IMR-90 (cell line): ENCODE results near the gene DCTN2. TPM values are rescaled to one million over a fixed set of nuclear protein-coding genes. Genes with fewer than 3 reads are reported as not detected.

Source experiments
- ATAC-seq: fragments of 200-7000 bp; cut with Tn5 transposase; 2 replicates; pipeline ENCODE4 v1.9.1; 2020; ENCODE audit warnings: low read depth, mild to moderate bottlenecking, moderate library complexity
- BruUV-seq: library from RNA; stranded (reverse); fragments of 400-500 nt; replicated peaks from 2 replicates; lab custom pipeline; 2021; lab: Mats Ljungman, UMichigan
- CTCF ChIA-PET: fragments of 300-600 bp; formaldehyde crosslinking; extraction: SDS; loops from one replicate; lab custom pipeline; 2021; ENCODE audit warnings: antibody characterized with exemption; lab: Yijun Ruan, JAX
- POLR2A ChIA-PET: fragments of 300-600 bp; sonication (Branson Sonifier 250); formaldehyde crosslinking; loops from one replicate; lab custom pipeline; 2022; ENCODE audit warnings: antibody characterized with exemption; ENCODE audit not compliant: unreplicated experiment; lab: Charles Lee
- DNase-seq: peaks from one replicate; pipeline ENCODE4 v3.0.0; 2013
- H2AFZ ChIP-seq: replicated peaks from 2 replicates; pipeline ENCODE3; 2013; ENCODE audit warnings: low read length, mild to moderate bottlenecking; ENCODE audit not compliant: poor library complexity
- H2AK5ac ChIP-seq: 2 replicates; pipeline ENCODE4 v1.6.1; 2013; ENCODE audit warnings: low read depth, low read length, inconsistent platforms
- H2AK9ac ChIP-seq: replicated peaks from 2 replicates; pipeline ENCODE3; 2013; ENCODE audit warnings: mild to moderate bottlenecking, low read depth, low read length, moderate library complexity; ENCODE audit not compliant: poor library complexity
- H2BK120ac ChIP-seq: 2 replicates; pipeline ENCODE4 v1.6.1; 2013; ENCODE audit warnings: low read depth, low read length, inconsistent platforms
- H2BK15ac ChIP-seq: 3 replicates; pipeline ENCODE4 v1.6.1; 2013; ENCODE audit warnings: low read depth, low read length, inconsistent platforms
- H2BK20ac ChIP-seq: 2 replicates; pipeline ENCODE4 v1.6.1; 2013; ENCODE audit warnings: low read depth, mild to moderate bottlenecking, inconsistent platforms, low read length, moderate library complexity
- H2BK5ac ChIP-seq: 2 replicates; pipeline ENCODE4 v1.6.1; 2013; ENCODE audit warnings: mild to moderate bottlenecking, low read depth, low read length, inconsistent platforms; ENCODE audit not compliant: poor library complexity, severe bottlenecking
- H3K14ac ChIP-seq: replicated peaks from 2 replicates; pipeline ENCODE4 v1.6.1; 2013; ENCODE audit warnings: low read depth, low read length, inconsistent platforms
- H3K18ac ChIP-seq: 2 replicates; pipeline ENCODE4 v1.6.1; 2013; ENCODE audit warnings: low read depth, low read length, control low read depth
- H3K23ac ChIP-seq: 2 replicates; pipeline ENCODE4 v1.6.1; 2013; ENCODE audit warnings: low read depth, low read length, inconsistent platforms
- H3K27ac ChIP-seq: 2 replicates; pipeline ENCODE4 v1.5.1; 2013; ENCODE audit warnings: mild to moderate bottlenecking, control low read depth, low read length; ENCODE audit not compliant: insufficient read depth
- H3K27me3 ChIP-seq: 2 replicates; pipeline ENCODE4 v1.6.1; 2013; ENCODE audit warnings: low read length; ENCODE audit not compliant: control insufficient read depth, insufficient read depth
- H3K36me3 ChIP-seq: 2 replicates; pipeline ENCODE4 v1.6.1; 2013; ENCODE audit warnings: low read length, mixed read lengths; ENCODE audit not compliant: control insufficient read depth, insufficient read depth
- H3K4ac ChIP-seq: 2 replicates; pipeline ENCODE4 v1.6.1; 2013; ENCODE audit warnings: low read depth, low read length, inconsistent platforms
- H3K4me1 ChIP-seq: 2 replicates; pipeline ENCODE4 v1.6.1; 2013; ENCODE audit warnings: low read length, mixed read lengths; ENCODE audit not compliant: control insufficient read depth, insufficient read depth
- H3K4me2 ChIP-seq: 2 replicates; pipeline ENCODE4 v1.6.1; 2013; ENCODE audit warnings: low read depth, mild to moderate bottlenecking, control low read depth, low read length, moderate library complexity
- H3K4me3 ChIP-seq: 2 replicates; pipeline ENCODE4 v1.5.1; 2013; ENCODE audit warnings: low read depth, mild to moderate bottlenecking, control low read depth, low read length, moderate library complexity; ENCODE audit not compliant: insufficient read depth
- H3K56ac ChIP-seq: 2 replicates; pipeline ENCODE4 v1.6.1; 2013; ENCODE audit warnings: low read length, inconsistent platforms; ENCODE audit not compliant: insufficient read depth; ENCODE audit errors: extremely low read depth
- H3K79me1 ChIP-seq, 2 experiments: 2 replicates each; pipeline ENCODE4 v1.6.1; 2013; ENCODE audit warnings: low read length in 2 of 2, inconsistent platforms in 1 of 2, low read depth in 1 of 2
- H3K9ac ChIP-seq: 2 replicates; pipeline ENCODE4 v1.6.1; 2013; ENCODE audit warnings: low read depth, low read length, control low read depth
- H3K9me1 ChIP-seq: 2 replicates; pipeline ENCODE4 v1.6.1; 2013; ENCODE audit warnings: low read length, inconsistent platforms; ENCODE audit not compliant: insufficient read depth
- H3K9me3 ChIP-seq: 2 replicates; pipeline ENCODE4 v1.6.1; 2013; ENCODE audit warnings: low read length; ENCODE audit not compliant: control insufficient read depth, insufficient read depth
- H4K20me1 ChIP-seq: 2 replicates; pipeline ENCODE4 v1.6.1; 2013; ENCODE audit warnings: low read length, inconsistent platforms; ENCODE audit not compliant: insufficient read depth
- H4K5ac ChIP-seq: 2 replicates; pipeline ENCODE4 v1.6.1; 2013; ENCODE audit warnings: mild to moderate bottlenecking, low read depth, low read length, control low read depth
- H4K8ac ChIP-seq, 2 experiments: 2 replicates each; pipeline ENCODE4 v1.6.1; 2013; ENCODE audit warnings: low read depth in 2 of 2, low read length in 2 of 2, control low read depth in 1 of 2, inconsistent platforms in 1 of 2
- H4K91ac ChIP-seq: 2 replicates; pipeline ENCODE4 v1.6.1; 2013; ENCODE audit warnings: low read depth, low read length, inconsistent platforms; ENCODE audit not compliant: insufficient read depth
- CEBPB ChIP-seq: IDR thresholded peaks from 2 replicates; pipeline ENCODE4 v1.6.1; 2012; ENCODE audit warnings: low read depth, low read length, improper control_type of control experiment
- ELK1 ChIP-seq: fragments of 150-350 bp; IDR thresholded peaks from 2 replicates; pipeline ENCODE4 v1.6.1; 2016; ENCODE audit warnings: low read depth, mild to moderate bottlenecking, low read length, moderate library complexity, borderline replicate concordance
- FOS ChIP-seq: fragments of 150-350 bp; IDR thresholded peaks from 2 replicates; pipeline ENCODE4 v1.6.1; 2016; ENCODE audit warnings: low read depth, low read length
- POLR2A ChIP-seq: IDR thresholded peaks from 2 replicates; pipeline ENCODE4 v1.6.1; 2012; ENCODE audit warnings: mild to moderate bottlenecking, low read depth, low read length
- RCOR1 ChIP-seq: IDR thresholded peaks from 2 replicates; pipeline ENCODE4 v1.6.1; 2012; ENCODE audit warnings: mild to moderate bottlenecking, low read length, improper control_type of control experiment; ENCODE audit not compliant: insufficient replicate concordance
- USF2 ChIP-seq: fragments of 150-350 bp; IDR thresholded peaks from 2 replicates; pipeline ENCODE4 v1.6.1; 2017; ENCODE audit warnings: mild to moderate bottlenecking, antibody characterized with exemption, low read length, low read depth
- dilution Hi-C: fragments of 300-500 bp; cut with HindIII; formaldehyde crosslinking; loops from one replicate; pipeline ENCODE4 v1.14.3; 2018; ENCODE audit warnings: low sequenced_read_pairs; ENCODE audit not compliant: unreplicated experiment
- in situ Hi-C: fragments of 300-500 bp; cut with MboI; formaldehyde crosslinking; loops from 3 replicates; pipeline ENCODE4 v1.14.3; 2019; ENCODE audit warnings: low sequenced_read_pairs, inconsistent platforms, mixed read lengths
- intact Hi-C: fragments of 100-400 bp; cut with micrococcal nuclease; formaldehyde crosslinking; loops from 2 replicates; pipeline ENCODE4 v1.10.0; 2022
- polyA plus RNA-seq, 3 experiments: library from polyadenylated mRNA; depleted of rRNA; stranded (reverse); fragments of >200 nt; gene quantifications; 2 replicates each; pipeline ENCODE4 v1.2.3, GENCODE V29; 2012; ENCODE audit warnings: low replicate concordance in 1 of 3
- total RNA-seq: library from RNA; depleted of rRNA; stranded (reverse); fragments of >200 nt; gene quantifications from 2 replicates; pipeline ENCODE4 v1.2.3, GENCODE V29; 2012

DCTN2 gene
- total and polyA plus RNA-seq, 2 of the 4 experiments (the other 2 are of a cell fraction), result 125 to 130 TPM

- H2BK5ac ChIP-seq, result no peak overlapping the region
- no peak overlapping the region for H2BK20ac ChIP-seq
- no peak for DNase-seq
- H3K4me3 ChIP-seq, result no peak overlapping the region
- no peak overlapping the region for H3K27ac ChIP-seq
- H3K36me3 ChIP-seq, result no peaks in the 10 kb centered on the region
- peaks cover 36% of the 10 kb centered on the region for H3K27me3 ChIP-seq
- no peak overlapping the region for H4K91ac ChIP-seq
- no peak overlapping the region for H2BK15ac ChIP-seq
- TF ChIP-seq CEBPB, result no peak
- no peak for TF ChIP-seq ELK1
- TF ChIP-seq FOS, result no peak
- TF ChIP-seq RCOR1, result no peak
- no peak for TF ChIP-seq POLR2A
- no peak for TF ChIP-seq USF2
- no peaks in the 10 kb centered on the region for H3K79me1 ChIP-seq
- in situ Hi-C loops (loop anchor here (5.0 to 10.0 kb wide), 2 partner anchors 38 to 150 kb away; partner anchors contain the start of gene AGAP2), dilution Hi-C loops (no loop called here), intact Hi-C loops (loop anchor here (5.0 kb wide), 1 partner anchor 153 kb away; the partner anchor contains the start of gene AGAP2)
- H3K9ac ChIP-seq, result no peak overlapping the region
- no TSS peak for BruUV-seq
- ATAC-seq, result no peak
- H2AK9ac ChIP-seq, result no peak overlapping the region
- H3K4me2 ChIP-seq, result no peak overlapping the region
- H3K14ac ChIP-seq, result no peak overlapping the region
- no peak overlapping the region for H3K18ac ChIP-seq
- no peaks in the 10 kb centered on the region for H3K9me1 ChIP-seq
- H2BK120ac ChIP-seq, result no peak overlapping the region
- H4K5ac ChIP-seq, result no peak overlapping the region
- no peak overlapping the region for H3K4ac ChIP-seq
- no peak overlapping the region for H2AK5ac ChIP-seq
- no peak overlapping the region for H3K56ac ChIP-seq
- ChIA-PET CTCF (interaction anchor here (0.7 to 2.0 kb wide), 4 partner anchors 10 to 49 kb away, joined by 3 to 11 read pairs (median 6); partner anchors contain the start of gene B4GALNT1), POLR2A (interaction anchor here (0.6 kb wide), 1 partner anchor 56 kb away, joined by 3 read pairs; no protein-coding TSS in a partner anchor)
- no peak overlapping the region for H4K8ac ChIP-seq
- no peaks in the 10 kb centered on the region for H3K4me1 ChIP-seq
- H2AFZ ChIP-seq, result no peak overlapping the region
- H3K9me3 ChIP-seq, result no peaks in the 10 kb centered on the region
- no peak overlapping the region for H3K23ac ChIP-seq
- H4K20me1 ChIP-seq, result no peaks in the 10 kb centered on the region
These were observed 37.7 kb upstream of the DCTN2 start for GRCh38 chr12:57584690-57585089.
